GM23338 (cell line): Measurements from ENCODE around the gene APOBEC2. TPM values are rescaled to one million over a fixed set of nuclear protein-coding genes. Genes with fewer than 3 reads are reported as not detected.

ENCODE experiments used
- ATAC-seq: fragments of 200-7000 bp; cut with Tn5 transposase; 3 replicates; pipeline ENCODE4 v1.9.1; 2020
- DNase-seq: peaks from one replicate; pipeline ENCODE4 v3.0.0-alpha.2; 2015; ENCODE audit warnings: low spot score
- H2AFZ ChIP-seq: fragments of 200-600 bp; sonication (generic); 2 replicates; pipeline ENCODE4 v1.8.0; 2016; ENCODE audit warnings: antibody characterized with exemption, mild to moderate bottlenecking, moderate library complexity
- H3F3A ChIP-seq: fragments of 200-600 bp; sonication (generic); replicated peaks from 2 replicates; pipeline ENCODE4 v1.8.0; 2017; ENCODE audit warnings: antibody characterized with exemption, mixed run types, low read depth
- H3K27ac ChIP-seq: fragments of 200-600 bp; sonication (generic); 2 replicates; pipeline ENCODE4 v1.6.1; 2016; ENCODE audit warnings: low read depth
- H3K27me3 ChIP-seq: fragments of 200-600 bp; sonication (generic); 2 replicates; pipeline ENCODE4 v1.8.0; 2016; ENCODE audit warnings: mild to moderate bottlenecking, mixed run types, moderate library complexity; ENCODE audit not compliant: insufficient read depth
- H3K36me3 ChIP-seq: fragments of 200-600 bp; sonication (generic); 2 replicates; pipeline ENCODE4 v1.8.0; 2016; ENCODE audit warnings: mild to moderate bottlenecking; ENCODE audit not compliant: insufficient read depth
- H3K4me1 ChIP-seq: fragments of 200-600 bp; sonication (generic); 2 replicates; pipeline ENCODE4 v1.8.0; 2016; ENCODE audit warnings: mild to moderate bottlenecking, moderate library complexity; ENCODE audit not compliant: insufficient read depth
- H3K4me2 ChIP-seq: fragments of 200-600 bp; sonication (generic); 2 replicates; pipeline ENCODE4 v1.7.1; 2017; ENCODE audit warnings: mixed run types
- H3K4me3 ChIP-seq: fragments of 200-600 bp; sonication (generic); 2 replicates; pipeline ENCODE4 v1.6.1; 2016; ENCODE audit warnings: mixed run types
- H3K79me2 ChIP-seq: fragments of 200-600 bp; sonication (generic); replicated peaks from 2 replicates; pipeline ENCODE4 v1.8.0; 2017; ENCODE audit warnings: mild to moderate bottlenecking; ENCODE audit not compliant: insufficient read depth
- H3K9me2 ChIP-seq: fragments of 200-600 bp; sonication (generic); 2 replicates; pipeline ENCODE4 v1.8.0; 2017; ENCODE audit not compliant: insufficient read depth
- H4K20me1 ChIP-seq: fragments of 200-600 bp; sonication (generic); replicated peaks from 2 replicates; pipeline ENCODE4 v1.8.0; 2017; ENCODE audit warnings: mild to moderate bottlenecking; ENCODE audit not compliant: insufficient read depth
- H3K27ac Mint-ChIP-seq: 2 replicates; pipeline ENCODE4 v1.8.0; 2020; ENCODE audit warnings: inconsistent platforms, mild to moderate bottlenecking, moderate library complexity, mixed read lengths
- H3K27me3 Mint-ChIP-seq: 3 replicates; pipeline ENCODE4 v1.8.0; 2022; ENCODE audit warnings: low read depth, mild to moderate bottlenecking, moderate library complexity, mixed read lengths, inconsistent platforms; ENCODE audit not compliant: insufficient read depth, poor library complexity
- H3K36me3 Mint-ChIP-seq: 3 replicates; pipeline ENCODE4 v1.8.0; 2021; ENCODE audit warnings: low read depth, mild to moderate bottlenecking, inconsistent platforms, moderate library complexity, mixed read lengths
- H3K4me1 Mint-ChIP-seq: 3 replicates; pipeline ENCODE4 v1.8.0; 2020; ENCODE audit warnings: mild to moderate bottlenecking, inconsistent platforms, mixed read lengths
- H3K4me3 Mint-ChIP-seq: 3 replicates; pipeline ENCODE4 v1.8.0; 2021; ENCODE audit warnings: moderate library complexity, mild to moderate bottlenecking, inconsistent platforms, mixed read lengths
- H3K9me3 Mint-ChIP-seq: 3 replicates; pipeline ENCODE4 v1.8.0; 2020; ENCODE audit warnings: moderate library complexity, mild to moderate bottlenecking, inconsistent platforms, mixed read lengths
- CREB1 ChIP-seq: fragments of 250-450 bp; sonication (Bioruptor Pico); IDR thresholded peaks from 2 replicates; pipeline ENCODE4 v1.5.0; 2020; ENCODE audit warnings: low read depth, mild to moderate bottlenecking, moderate library complexity
- CTCF ChIP-seq, 2 experiments: fragments of 200-600 bp in 1 of 2; sonication (generic) in 1 of 2; conservative IDR thresholded peaks; 2 replicates each; pipeline versions ENCODE4 v1.5.1 to v1.6.1; 2016 to 2017; ENCODE audit warnings: antibody characterized with exemption in 2 of 2, low read depth in 2 of 2, mild to moderate bottlenecking in 2 of 2, moderate library complexity in 1 of 2
- EZH2 ChIP-seq: fragments of 200-600 bp; sonication (generic); IDR thresholded peaks from one replicate; pipeline ENCODE4 v1.8.0; 2017; ENCODE audit warnings: antibody characterized with exemption, mild to moderate bottlenecking, low read depth; ENCODE audit not compliant: unreplicated experiment
- EZH2phosphoT487 ChIP-seq: fragments of 200-600 bp; sonication (generic); IDR thresholded peaks from one replicate; pipeline ENCODE4 v1.8.1; 2018; ENCODE audit warnings: antibody characterized with exemption; ENCODE audit not compliant: unreplicated experiment
- JUNB ChIP-seq: IDR thresholded peaks from one replicate; pipeline ENCODE4 v1.6.1; 2016; ENCODE audit warnings: antibody characterized with exemption; ENCODE audit not compliant: unreplicated experiment
- NANOG ChIP-seq: IDR thresholded peaks from 2 replicates; pipeline ENCODE4 v1.6.1; 2016; ENCODE audit warnings: antibody characterized with exemption, borderline replicate concordance
- POLR2AphosphoS5 ChIP-seq: IDR thresholded peaks from 2 replicates; pipeline ENCODE4 v1.6.1; 2016; ENCODE audit warnings: antibody characterized with exemption, low read depth
- REST ChIP-seq: IDR thresholded peaks from one replicate; pipeline ENCODE4 v1.6.1; 2018; ENCODE audit warnings: antibody characterized with exemption; ENCODE audit not compliant: unreplicated experiment
- STAT1 ChIP-seq: IDR thresholded peaks from one replicate; pipeline ENCODE4 v1.6.1; 2016; ENCODE audit warnings: antibody characterized with exemption; ENCODE audit not compliant: unreplicated experiment
- ZNF114 ChIP-seq: fragments of 250-450 bp; sonication (Bioruptor Pico); IDR thresholded peaks from 2 replicates; pipeline ENCODE4 v1.5.0; 2020; ENCODE audit warnings: mild to moderate bottlenecking, moderate library complexity
- ZNF331 ChIP-seq: fragments of 250-450 bp; sonication (Bioruptor Pico); IDR thresholded peaks from 2 replicates; pipeline ENCODE4 v1.5.0; 2020; ENCODE audit warnings: low read depth, mild to moderate bottlenecking, moderate library complexity
- polyA plus RNA-seq: library from polyadenylated mRNA; unstranded; fragments of >200 nt; fragmentation: Nextera tagmentation; extraction: Ambion mirVana; gene quantifications from 2 replicates; pipeline ENCODE4 v1.2.1, GENCODE V29; 2016
- total RNA-seq: library from RNA; depleted of rRNA; stranded (reverse); fragments of >200 nt; shearing (Covaris generic); gene quantifications from 2 replicates; pipeline ENCODE4 v1.2.3, GENCODE V29; 2014
- TF ChIP-seq, protein P1 (sequence below): IDR thresholded peaks from 2 replicates; pipeline ENCODE4 v1.6.1; 2016; ENCODE audit warnings: antibody characterized with exemption
- TF ChIP-seq, protein P2 (sequence below): fragments of 250-450 bp; sonication (Bioruptor Pico); IDR thresholded peaks from 2 replicates; pipeline ENCODE4 v1.5.0; 2020; ENCODE audit warnings: mild to moderate bottlenecking, moderate library complexity

The APOBEC2 gene
- total and polyA plus RNA-seq, 2 experiments from 2014 or later, result 2.4 TPM; not detected in 1

DNA sequence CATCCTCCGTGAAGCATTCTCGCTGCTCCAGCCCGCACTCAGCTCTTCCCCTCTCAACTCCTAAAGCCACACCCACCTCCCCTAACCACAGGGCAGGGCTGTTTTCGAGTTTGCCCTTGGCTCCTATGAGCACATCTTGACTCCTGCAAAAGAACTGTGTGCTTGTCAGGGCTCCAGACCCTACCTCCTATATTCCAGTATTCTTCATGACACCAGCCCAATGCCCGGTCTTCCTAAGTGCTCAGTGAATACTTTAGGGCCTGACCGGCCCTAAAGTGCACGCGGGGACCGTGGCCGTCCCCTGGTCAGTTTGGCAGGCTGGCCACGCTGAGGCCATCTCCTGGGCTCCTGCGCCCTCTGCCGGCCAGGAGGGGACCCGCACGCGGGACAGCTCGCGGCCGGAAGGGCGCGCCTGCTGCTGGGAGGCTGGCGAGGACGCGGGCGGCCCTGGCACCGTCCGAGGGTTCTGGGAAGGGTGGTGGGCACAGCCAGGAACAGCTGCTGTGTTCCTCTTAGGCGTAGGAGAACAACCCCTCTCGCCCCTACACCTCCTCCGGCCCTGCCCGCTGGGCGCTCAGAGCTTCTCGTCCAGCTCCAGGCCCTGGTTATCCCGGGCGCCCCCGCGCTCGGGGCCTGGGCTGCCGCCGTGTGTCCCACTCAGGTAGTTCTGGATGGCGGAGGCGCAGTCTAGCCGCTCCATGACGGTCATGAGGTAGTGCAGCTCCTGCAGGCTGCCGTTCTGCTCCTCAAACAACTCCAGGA is 25.0 kb upstream of the APOBEC2 start:
- H3K4me3 ChIP-seq, result peak overlapping the region; percentile 58
- no peaks in the 10 kb centered on the region; the same call in 2 of the 3 replicates for H3K36me3 Mint-ChIP-seq
- peaks cover 17% of the 10 kb centered on the region for H3K27me3 Mint-ChIP-seq
- H3K4me1 ChIP-seq, result peaks cover 19% of the 10 kb centered on the region
- H3K9me3 Mint-ChIP-seq, result no peaks in the 10 kb centered on the region
- H3K36me3 ChIP-seq, result no peaks in the 10 kb centered on the region
- peak overlapping the region; percentile 52; the same call in 1 of the 2 replicates for H3K27ac Mint-ChIP-seq
- DNase-seq (peak; percentile 88), ATAC-seq (peak; percentile 85)
- no peaks in the 10 kb centered on the region; the same call in 1 of the 2 replicates for H3K27me3 ChIP-seq
- H3K4me3 Mint-ChIP-seq, result peak overlapping the region; percentile 71
- no peaks in the 10 kb centered on the region for H3K79me2 ChIP-seq
- H3K4me1 Mint-ChIP-seq, result peaks cover 15% of the 10 kb centered on the region
- H3F3A ChIP-seq, result no peaks in the 10 kb centered on the region
- no peaks in the 10 kb centered on the region for H3K9me2 ChIP-seq
- no peaks in the 10 kb centered on the region for H4K20me1 ChIP-seq
- TF ChIP-seq POLR2AphosphoS5, result peak; percentile 26
- TF ChIP-seq, protein P1, sequence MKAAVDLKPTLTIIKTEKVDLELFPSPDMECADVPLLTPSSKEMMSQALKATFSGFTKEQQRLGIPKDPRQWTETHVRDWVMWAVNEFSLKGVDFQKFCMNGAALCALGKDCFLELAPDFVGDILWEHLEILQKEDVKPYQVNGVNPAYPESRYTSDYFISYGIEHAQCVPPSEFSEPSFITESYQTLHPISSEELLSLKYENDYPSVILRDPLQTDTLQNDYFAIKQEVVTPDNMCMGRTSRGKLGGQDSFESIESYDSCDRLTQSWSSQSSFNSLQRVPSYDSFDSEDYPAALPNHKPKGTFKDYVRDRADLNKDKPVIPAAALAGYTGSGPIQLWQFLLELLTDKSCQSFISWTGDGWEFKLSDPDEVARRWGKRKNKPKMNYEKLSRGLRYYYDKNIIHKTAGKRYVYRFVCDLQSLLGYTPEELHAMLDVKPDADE, result no peak
- TF ChIP-seq CREB1, result peak; percentile 36
- TF ChIP-seq JUNB, result no peak
- no peak for TF ChIP-seq NANOG
- TF ChIP-seq EZH2phosphoT487, result no peak
- TF ChIP-seq, protein P2, sequence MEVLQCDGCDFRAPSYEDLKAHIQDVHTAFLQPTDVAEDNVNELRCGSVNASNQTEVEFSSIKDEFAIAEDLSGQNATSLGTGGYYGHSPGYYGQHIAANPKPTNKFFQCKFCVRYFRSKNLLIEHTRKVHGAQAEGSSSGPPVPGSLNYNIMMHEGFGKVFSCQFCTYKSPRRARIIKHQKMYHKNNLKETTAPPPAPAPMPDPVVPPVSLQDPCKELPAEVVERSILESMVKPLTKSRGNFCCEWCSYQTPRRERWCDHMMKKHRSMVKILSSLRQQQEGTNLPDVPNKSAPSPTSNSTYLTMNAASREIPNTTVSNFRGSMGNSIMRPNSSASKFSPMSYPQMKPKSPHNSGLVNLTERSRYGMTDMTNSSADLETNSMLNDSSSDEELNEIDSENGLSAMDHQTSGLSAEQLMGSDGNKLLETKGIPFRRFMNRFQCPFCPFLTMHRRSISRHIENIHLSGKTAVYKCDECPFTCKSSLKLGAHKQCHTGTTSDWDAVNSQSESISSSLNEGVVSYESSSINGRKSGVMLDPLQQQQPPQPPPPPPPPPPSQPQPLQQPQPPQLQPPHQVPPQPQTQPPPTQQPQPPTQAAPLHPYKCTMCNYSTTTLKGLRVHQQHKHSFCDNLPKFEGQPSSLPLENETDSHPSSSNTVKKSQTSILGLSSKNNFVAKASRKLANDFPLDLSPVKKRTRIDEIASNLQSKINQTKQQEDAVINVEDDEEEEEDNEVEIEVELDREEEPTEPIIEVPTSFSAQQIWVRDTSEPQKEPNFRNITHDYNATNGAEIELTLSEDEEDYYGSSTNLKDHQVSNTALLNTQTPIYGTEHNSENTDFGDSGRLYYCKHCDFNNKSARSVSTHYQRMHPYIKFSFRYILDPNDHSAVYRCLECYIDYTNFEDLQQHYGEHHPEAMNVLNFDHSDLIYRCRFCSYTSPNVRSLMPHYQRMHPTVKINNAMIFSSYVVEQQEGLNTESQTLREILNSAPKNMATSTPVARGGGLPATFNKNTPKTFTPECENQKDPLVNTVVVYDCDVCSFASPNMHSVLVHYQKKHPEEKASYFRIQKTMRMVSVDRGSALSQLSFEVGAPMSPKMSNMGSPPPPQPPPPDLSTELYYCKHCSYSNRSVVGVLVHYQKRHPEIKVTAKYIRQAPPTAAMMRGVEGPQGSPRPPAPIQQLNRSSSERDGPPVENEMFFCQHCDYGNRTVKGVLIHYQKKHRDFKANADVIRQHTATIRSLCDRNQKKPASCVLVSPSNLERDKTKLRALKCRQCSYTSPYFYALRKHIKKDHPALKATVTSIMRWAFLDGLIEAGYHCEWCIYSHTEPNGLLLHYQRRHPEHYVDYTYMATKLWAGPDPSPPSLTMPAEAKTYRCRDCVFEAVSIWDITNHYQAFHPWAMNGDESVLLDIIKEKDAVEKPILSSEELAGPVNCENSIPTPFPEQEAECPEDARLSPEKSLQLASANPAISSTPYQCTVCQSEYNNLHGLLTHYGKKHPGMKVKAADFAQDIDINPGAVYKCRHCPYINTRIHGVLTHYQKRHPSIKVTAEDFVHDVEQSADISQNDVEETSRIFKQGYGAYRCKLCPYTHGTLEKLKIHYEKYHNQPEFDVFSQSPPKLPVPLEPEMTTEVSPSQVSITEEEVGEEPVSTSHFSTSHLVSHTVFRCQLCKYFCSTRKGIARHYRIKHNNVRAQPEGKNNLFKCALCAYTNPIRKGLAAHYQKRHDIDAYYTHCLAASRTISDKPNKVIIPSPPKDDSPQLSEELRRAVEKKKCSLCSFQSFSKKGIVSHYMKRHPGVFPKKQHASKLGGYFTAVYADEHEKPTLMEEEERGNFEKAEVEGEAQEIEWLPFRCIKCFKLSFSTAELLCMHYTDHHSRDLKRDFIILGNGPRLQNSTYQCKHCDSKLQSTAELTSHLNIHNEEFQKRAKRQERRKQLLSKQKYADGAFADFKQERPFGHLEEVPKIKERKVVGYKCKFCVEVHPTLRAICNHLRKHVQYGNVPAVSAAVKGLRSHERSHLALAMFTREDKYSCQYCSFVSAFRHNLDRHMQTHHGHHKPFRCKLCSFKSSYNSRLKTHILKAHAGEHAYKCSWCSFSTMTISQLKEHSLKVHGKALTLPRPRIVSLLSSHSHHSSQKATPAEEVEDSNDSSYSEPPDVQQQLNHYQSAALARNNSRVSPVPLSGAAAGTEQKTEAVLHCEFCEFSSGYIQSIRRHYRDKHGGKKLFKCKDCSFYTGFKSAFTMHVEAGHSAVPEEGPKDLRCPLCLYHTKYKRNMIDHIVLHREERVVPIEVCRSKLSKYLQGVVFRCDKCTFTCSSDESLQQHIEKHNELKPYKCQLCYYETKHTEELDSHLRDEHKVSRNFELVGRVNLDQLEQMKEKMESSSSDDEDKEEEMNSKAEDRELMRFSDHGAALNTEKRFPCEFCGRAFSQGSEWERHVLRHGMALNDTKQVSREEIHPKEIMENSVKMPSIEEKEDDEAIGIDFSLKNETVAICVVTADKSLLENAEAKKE, result no peak
- TF ChIP-seq REST, result no peak
- no peak for TF ChIP-seq STAT1
- no peak for TF ChIP-seq ZNF114 (CRISPR knock-in tag)
- TF ChIP-seq CTCF (conservative IDR thresholded peaks at IDR 0.05; ENCODE audit: low read depth in 2 of 2), result peak; percentile 92 to 98
- TF ChIP-seq EZH2, result no peak
- no peak for TF ChIP-seq ZNF331
- H3K27ac ChIP-seq, result peak overlapping the region; percentile 47; the same call in 1 of the 2 replicates
- peak overlapping the region; percentile 83 for H3K4me2 ChIP-seq
- peak overlapping the region; percentile 88 for H2AFZ ChIP-seq
